Measurements from ENCODE around the gene PTTG1IP. TPM values are rescaled to one million over a fixed set of nuclear protein-coding genes. Genes with fewer than 3 reads are reported as not detected.

Gene PTTG1IP
- total RNA-seq, 2 experiments from 2014 or later: 42.3 to 45.3 TPM

DNA sequence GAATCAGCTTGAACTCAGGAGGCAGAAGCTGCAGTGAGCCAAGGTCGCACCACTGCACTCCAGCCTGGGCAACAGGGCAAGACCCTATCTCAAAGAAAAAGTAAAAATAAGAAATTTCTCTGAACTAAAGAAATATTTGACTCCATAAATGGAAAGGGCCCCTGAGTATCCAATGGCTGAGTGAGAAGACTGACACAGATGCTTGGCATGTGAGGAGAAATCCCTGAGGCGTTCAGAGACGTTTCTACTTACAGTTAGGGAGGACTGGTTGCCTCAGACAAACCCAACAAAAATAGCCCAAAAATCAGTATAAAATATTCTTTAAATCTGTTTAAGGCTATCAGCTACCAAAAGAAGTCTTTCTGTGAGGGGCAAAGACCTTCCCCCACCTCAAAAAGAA, 52.6 kb downstream of the PTTG1IP start:
- POLR2A ChIA-PET: no interaction called here
- CTCF ChIA-PET: no interaction called here

DNA sequence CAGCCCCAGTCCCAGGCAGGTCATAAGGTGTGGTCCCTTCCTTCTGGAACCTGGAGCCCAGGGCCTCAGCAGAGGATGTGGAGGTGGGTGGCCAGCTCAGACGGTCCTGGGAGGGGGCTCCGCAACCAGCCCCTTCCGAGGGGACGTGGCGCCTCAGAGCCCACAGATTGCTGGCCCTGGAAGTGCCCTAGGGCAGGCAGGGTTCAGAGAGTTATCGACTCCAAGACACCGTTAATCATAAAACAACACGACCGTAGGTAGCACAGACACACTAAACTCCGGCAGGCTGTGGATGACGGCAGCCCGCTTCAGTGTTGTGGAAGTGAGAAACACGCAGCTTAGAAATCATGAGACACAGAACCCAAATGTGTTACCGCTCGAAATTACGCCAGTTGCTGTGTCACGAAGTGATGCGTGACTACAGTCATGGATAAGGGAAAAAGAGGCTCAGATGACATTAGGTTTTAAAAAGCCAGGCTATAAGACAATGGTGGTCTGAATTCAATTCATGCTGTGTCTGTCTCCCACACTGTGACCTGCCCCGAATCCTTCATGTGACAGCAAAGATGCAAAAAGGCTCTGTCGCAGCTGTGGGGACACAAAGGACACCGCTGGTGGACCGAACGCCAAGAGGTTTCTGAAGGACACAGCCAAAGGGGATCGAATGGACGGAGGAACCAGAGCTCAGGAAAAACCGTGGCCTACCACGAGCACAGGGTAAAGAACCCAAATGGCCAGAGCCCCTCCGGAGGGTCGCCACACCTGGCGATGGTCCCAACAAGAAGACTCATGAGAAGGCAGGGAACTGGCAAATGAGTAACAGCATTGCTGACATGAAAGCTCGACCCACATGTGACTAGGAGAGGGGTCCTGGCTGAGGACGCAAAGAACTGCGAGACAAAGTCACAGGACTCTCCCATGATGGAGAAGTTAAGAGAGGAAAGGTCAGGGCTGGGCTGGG, 53.9 kb downstream of the PTTG1IP start:
- POLR2A ChIA-PET: interaction anchor here (2.4 kb wide), 1 partner anchor 54 kb away, joined by 11 read pairs; the partner anchor contains the start of gene PTTG1IP
- CTCF ChIA-PET: interaction anchor here (1.2 kb wide), 1 partner anchor 108 kb away, joined by 3 read pairs; no protein-coding TSS in a partner anchor

DNA sequence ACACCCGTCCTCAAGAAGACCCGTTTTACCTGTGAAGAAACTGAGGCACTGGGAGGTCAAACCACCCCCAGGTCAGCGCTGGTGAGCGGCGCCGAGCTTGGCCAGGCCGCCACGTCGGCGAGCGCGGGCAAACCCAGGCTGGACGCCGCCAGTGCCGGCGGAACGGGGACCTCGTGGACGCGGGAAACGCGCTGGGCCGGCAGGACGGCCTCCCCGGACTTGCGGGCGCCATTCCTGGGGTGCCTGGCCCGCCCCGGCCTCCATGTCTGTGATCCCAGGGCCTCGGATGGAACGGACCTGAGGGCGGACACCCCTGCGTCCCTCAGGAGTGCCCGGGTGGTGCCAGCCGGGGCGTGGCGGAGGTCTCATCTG, 54.9 kb downstream of the PTTG1IP start:
- CTCF ChIA-PET: no interaction called here
- POLR2A ChIA-PET: interaction anchor here (2.4 kb wide), 1 partner anchor 55 kb away, joined by 11 read pairs; the partner anchor contains the start of gene PTTG1IP

DNA sequence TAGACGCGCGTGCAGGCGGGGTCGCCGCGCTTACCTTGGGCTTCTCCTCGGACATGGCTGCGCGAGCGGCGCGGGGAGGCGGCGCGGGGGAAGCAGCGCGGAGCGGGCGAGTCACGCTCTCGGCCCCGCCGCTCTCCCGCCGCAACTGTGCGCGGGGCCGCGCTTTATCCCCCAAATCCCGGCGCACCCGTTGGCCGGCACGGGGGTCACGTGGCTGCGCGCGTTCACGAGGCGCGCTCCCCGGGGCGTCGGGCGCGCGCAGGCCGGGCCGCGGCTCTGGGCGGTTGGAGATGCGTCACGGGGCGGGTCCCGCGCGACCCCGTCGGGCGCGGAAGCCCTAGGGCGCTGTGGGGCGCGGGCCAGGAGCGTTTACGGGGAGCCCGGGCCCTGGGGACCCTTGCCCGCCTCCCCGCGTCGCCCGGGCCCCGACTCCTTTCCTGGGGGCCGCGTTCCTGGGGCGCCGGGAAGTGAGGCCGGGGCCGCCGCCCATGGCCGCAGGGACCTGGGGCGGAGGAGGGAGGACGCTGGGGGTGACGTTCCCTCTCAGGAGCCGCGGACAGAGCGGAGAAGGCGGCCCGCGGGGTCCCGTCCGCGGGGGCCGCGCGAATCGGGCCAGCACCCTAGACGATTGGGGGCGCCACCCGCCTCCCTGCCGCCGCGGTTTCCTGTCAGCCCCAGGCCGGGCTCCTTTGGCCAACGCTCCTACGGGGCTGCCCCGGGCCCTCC, 55.4 kb downstream of the PTTG1IP start, which contains the start of gene SUMO3:
Gene SUMO3 (minus strand): TSS at position 149 of the 726 bp plus-strand sequence. CDS start 94 bp downstream, at position 55.
- POLR2A ChIA-PET: interaction anchor here (2.4 kb wide), 1 partner anchor 56 kb away, joined by 11 read pairs; the partner anchor contains the start of gene PTTG1IP

DNA sequence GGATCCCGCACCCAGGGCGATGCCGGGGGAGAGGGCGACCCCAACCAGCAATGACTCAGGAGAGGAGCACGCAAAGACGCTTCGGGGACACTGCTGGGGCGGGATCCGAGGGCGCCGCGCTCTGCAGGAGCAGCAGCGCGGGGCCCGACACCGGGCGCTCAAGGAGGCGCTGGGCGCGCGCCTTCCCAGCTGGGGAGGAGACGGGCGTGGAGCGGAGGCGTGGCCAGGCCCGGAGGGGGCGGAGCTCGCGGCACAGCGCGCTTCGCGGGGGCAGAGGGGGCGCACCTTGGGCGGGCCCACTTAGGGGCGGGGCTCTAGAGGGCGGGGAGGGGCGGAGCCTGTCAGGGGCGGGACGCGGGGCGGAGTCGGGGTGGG, 56.0 kb downstream of the PTTG1IP start:
- ChIA-PET CTCF (no interaction called here), POLR2A (interaction anchor here (0.5 to 2.4 kb wide), 2 partner anchors 16 to 56 kb away, joined by 3 to 11 read pairs; partner anchors contain the start of gene PTTG1IP)

More for the DNA sequence above, 55.4 kb downstream of the PTTG1IP start, which contains the start of gene SUMO3:
- CTCF ChIA-PET: no interaction called here

DNA sequence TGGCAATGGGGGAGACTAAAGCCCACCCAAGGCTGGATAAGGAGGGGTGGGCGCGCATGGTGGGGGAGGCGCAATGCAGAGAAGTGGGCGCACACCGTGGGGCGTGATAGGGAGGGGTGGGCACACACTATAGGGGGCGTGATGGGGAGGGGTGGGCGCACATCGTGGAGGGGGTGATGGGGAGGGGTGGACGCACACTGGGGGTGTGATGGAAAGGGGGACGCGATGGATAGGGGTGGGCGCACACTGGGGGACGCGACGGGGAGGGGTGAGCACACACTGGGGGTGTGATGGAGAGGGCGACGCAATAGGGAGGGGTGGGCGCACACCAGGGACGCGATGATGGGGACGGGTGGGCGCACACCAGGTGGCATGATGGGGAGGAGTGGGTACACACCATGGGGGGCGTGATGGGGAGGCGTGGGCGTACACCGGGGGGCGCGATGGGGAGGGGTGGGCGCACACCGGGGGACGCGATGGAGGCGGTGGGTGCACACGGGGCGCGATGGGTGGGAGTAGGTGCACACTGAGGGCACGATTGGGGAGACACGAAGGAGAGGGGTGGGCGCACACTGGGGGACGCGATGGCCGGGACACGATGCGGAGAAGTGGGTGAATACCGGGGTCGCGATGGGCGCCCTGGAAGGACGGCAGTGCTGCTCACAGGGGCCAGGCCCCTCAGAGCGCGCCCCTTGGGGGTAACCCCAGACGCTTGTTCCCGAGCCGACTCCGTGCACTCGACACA, 56.6 kb downstream of the PTTG1IP start:
- CTCF ChIA-PET: no interaction called here
- POLR2A ChIA-PET: interaction anchor here (0.5 to 2.4 kb wide), 2 partner anchors 16 to 57 kb away, joined by 3 to 11 read pairs; partner anchors contain the start of gene PTTG1IP

DNA sequence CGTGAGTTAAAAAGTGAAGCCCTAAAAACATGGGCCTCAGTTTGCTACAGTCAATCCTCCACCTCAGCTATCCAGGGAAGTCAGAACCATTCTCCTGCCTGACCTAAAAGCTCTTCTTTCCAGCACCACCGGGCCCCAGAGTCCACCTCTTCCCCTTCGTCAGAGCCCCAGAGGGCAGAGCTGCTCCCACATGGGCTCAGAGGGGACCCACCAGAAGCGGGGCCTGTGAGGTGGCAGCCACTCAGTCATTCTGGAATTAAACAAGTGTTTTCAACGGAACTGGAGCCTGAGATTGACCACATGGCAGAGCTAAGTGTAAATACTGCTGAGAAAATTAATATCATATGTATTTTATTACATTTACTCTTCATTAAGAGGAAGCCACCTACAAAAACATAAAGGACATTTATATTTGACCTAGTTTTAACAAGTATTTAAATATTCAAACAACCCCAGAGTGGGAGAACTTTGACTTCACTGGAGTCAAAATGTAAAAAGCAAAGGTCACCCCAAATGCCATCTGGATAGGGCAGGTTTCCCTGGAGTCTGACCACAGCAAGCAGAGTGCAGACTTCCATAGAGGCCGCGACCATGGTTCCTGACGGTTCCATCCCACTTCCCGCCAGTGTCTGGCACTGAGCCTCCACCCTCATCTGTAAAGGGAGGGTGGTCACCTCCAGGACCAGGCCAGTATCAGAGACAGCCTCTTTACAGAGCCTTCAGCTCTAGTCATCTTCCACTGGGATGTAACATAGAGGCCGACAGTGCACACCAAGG, 57.5 kb downstream of the PTTG1IP start:
- ChIA-PET CTCF (interaction anchor here (1.5 kb wide), 1 partner anchor 22 kb away, joined by 6 read pairs; no protein-coding TSS in a partner anchor), POLR2A (no interaction called here)

DNA sequence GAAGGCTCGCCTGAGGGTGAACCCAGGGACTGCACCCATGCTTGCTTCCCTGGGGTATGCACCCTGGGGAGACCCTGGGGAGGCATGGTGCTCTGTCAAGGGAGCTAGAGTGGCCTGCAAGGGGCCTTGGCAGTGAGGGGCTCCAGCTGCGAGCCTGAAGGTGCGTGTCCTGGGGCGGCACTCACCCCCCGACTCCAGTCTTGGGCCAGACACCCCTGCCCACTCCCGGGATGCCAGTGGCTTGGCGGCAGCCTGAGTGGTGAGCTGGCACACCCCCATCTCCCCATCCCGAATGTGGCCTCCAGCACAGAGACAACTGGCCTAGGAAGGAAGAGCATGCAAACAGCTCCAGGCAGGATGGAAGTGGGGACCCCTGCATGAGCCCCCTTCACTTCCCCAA, 58.3 kb downstream of the PTTG1IP start:
- ChIA-PET POLR2A (interaction anchor here (0.5 kb wide), 1 partner anchor 691 kb away, joined by 3 read pairs; no protein-coding TSS in a partner anchor), CTCF (interaction anchor here (1.5 kb wide), 1 partner anchor 21 kb away, joined by 6 read pairs; no protein-coding TSS in a partner anchor)

DNA sequence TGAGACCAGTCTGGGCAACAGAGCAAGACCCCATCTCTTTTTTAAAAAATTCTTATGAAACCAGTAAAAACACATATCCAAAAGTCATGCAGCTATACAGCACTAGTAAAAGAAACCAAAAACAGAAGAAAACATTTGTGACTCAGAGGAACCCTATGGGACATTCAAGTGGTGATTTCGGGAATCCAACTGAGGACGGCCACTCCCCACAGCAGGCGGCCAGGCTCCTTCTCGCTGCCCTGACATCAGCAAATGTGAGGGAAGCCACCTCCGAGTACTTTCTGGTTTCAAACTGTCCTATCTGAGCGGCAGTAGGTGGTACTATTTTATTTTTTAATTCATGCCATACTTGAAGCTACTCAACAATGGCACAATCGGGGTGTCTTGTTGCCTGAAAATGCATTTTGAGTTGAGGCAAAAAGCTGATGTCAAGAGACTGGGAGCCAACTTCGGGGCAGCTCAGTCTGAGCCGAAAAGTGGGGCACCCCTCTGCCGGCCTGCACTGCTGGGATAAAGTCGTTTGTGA, 58.9 kb downstream of the PTTG1IP start:
- POLR2A ChIA-PET: interaction anchor here (0.5 kb wide), 1 partner anchor 691 kb away, joined by 3 read pairs; no protein-coding TSS in a partner anchor
- CTCF ChIA-PET: interaction anchor here (1.2 to 1.5 kb wide), 2 partner anchors 15 to 21 kb away, joined by 3 to 6 read pairs; no protein-coding TSS in a partner anchor

DNA sequence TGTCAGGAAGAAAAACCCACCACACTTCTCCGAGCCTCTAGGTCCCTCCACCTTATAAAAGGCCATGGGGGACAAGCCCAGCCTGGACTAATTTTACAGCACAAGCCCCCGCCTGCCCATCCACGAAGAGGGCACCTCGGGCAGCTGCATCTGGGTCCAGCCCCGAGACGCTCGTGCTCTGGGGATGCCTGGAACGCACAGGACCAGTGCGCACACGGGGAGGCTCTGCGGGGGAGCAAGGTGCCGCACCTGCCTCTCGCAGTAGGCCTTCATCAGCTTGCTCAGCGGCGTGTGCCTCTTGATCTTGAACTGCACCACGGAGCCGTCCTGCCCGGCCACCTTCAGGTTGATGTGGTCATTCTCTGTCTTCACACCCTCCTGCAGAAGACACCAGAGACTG, 59.8 kb downstream of the PTTG1IP start:
- CTCF ChIA-PET: interaction anchor here (1.2 to 2.0 kb wide), 2 partner anchors 12 to 15 kb away, joined by 3 to 7 read pairs; partner anchors contain the start of gene UBE2G2
- POLR2A ChIA-PET: no interaction called here

DNA sequence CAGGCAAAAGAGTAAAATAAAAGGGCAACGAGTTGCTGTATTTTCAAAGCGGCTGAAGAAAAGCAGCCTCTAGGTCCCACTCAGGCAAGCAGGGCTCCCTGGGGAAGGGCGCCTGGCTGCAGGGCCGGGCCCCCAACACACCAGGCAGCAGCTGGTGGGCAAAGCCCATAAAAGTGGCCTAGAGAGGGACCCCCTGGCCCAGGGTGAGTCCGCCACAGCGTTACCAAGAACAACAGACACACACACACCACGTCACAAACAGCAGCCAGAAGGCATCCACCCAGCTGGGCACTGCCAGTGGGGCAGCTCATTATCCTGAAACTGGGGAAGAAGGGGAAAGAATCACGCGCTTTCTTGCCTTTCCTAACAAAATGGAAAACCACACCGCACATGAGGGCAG, 60.3 kb downstream of the PTTG1IP start:
- CTCF ChIA-PET: interaction anchor here (2.0 kb wide), 1 partner anchor 11 kb away, joined by 7 read pairs; the partner anchor contains the start of gene UBE2G2

DNA sequence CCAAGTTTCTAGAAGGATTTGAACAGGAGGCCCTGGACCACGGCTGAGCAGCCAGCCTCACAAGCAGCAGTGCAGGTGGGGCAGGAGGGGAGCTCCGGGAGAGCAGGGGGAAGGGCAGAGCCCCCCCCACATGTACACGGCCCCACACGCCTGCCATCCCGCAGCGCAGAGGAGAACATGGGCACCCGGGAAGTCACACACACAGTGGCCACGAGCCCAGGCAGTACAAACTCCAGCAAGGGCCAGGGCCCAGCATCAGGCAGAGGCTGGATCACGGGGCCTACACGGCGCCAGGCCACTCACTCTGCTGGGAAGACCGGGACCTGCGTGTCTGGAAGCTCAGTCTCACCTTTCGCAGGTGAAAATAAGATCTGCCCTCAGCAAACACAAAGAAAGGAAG, 60.9 kb downstream of the PTTG1IP start:
- ChIA-PET CTCF (interaction anchor here (2.0 kb wide), 1 partner anchor 11 kb away, joined by 7 read pairs; the partner anchor contains the start of gene UBE2G2), POLR2A (no interaction called here)

More for the DNA sequence above, 60.3 kb downstream of the PTTG1IP start:
- POLR2A ChIA-PET: no interaction called here

DNA sequence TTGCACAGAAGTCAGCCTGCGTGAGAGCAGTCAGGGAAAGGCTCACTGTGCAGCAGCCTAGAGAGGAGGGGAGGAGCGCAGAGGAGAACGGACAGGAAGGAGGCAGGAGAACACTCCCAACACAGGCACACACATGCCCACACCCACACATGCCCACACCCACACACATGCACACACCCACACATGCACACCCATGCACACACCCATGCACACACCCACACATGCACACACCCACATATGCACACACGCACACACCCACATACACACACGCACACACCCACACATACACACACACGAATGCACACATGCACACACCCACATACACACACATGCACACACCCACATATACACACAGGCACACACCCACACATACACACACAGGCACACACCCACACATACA, 62.7 kb downstream of the PTTG1IP start:
- CTCF ChIA-PET: interaction anchor here (2.3 kb wide), 1 partner anchor 10 kb away, joined by 5 read pairs; the partner anchor contains the start of gene UBE2G2
- POLR2A ChIA-PET: no interaction called here

DNA sequence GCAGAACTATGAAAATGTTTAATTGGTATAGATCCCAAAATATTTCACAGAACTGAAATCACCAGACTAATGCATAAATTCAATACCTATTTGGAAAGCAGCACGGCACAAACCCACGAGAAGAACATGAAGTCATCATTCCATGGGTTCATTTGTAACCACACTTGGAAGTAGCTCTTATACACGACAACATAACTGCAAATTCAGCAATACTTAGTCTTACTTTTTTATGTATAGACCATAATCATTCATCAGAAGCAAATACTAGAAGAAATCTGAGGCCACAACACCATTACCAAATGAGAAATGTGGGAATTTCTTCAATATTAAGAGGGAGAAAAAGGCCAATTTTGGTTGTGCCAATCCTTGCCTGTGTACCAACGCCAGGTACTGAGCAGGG, 67.6 kb downstream of the PTTG1IP start:
- ChIA-PET CTCF (no interaction called here), POLR2A (interaction anchor here (0.5 kb wide), 1 partner anchor 14 kb away, joined by 3 read pairs; no protein-coding TSS in a partner anchor)

DNA sequence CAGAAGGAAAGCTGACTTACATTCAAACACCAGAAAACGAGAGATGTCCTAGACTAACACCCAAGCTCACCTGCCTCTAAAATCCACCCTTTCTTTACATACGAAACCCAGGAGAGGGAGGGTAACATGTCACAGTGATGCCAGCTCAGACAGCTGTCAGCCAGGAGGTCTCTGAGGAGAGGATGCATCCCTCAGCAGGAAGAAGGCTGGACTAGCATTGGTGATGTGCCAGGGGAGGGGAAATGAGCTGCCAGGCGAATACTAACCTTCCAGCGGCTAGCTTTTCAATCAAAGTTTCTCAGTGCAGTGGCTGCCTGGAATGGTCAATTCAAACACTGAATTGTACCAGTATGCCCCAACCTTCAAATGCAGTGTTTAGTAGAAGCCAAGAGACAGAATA, 68.3 kb downstream of the PTTG1IP start:
- ChIA-PET POLR2A (interaction anchor here (0.5 kb wide), 1 partner anchor 14 kb away, joined by 3 read pairs; no protein-coding TSS in a partner anchor), CTCF (no interaction called here)

DNA sequence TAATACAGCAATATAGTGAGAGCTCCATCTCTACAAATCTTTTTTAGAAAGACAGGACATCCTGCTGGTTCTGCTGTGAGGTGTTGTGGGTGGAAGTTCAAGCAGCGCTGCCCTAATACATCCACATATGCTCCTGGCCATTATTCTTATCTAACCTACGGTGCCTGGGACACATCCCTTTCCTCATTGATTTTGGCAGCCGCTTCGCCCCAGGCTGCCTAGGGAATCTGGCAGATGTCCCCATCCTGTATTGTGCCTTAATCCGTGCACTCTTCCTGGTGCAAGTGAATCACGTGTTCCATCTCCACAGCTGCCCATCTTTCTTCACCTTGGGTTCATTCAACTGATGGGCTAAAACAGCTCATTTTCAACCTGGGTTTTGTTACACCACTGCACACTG, 68.7 kb downstream of the PTTG1IP start:
- POLR2A ChIA-PET: no interaction called here
- CTCF ChIA-PET: no interaction called here

DNA sequence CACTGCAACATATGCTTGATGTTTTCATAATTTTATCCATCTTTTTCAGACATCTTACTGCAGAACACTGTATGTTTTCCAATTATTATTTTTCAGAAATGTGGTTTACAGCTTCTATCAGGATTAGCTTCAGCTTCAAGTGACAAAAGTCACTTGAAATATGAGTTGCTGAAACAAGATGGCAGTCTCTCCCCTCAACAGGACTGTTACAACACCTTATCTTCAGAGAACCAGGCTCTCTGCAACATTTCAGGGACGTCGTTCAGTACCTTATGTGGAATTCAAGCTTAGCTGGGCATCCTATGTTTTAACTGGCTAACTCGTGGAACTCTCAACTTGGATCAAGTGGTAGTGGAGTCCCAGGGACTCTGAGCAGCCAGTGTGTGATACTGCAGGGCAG, 69.8 kb downstream of the PTTG1IP start:
- ChIA-PET CTCF (no interaction called here), POLR2A (no interaction called here)
